ENCODE measurements around the gene ARL8B.

The ARL8B gene

DNA sequence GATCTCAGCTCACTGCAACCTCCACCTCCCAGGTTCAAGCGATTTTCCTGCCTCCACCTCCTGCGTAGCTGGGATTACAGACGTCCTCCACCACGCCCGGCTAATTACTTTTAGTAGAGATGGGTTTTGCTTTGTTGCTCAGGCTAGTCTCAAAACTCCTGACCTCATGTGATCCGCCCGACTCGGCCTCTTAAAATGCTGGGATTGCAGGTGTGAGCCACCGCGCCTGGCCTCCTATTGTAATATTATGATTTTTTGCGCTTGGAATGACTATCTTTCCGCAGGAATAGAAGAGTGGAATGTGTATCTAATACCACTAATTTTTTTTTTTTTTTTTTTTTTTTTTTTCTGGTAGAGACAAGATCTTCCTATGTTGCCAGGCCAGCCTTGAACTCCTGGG, 1.8 kb downstream of the ARL8B start:
- H3K27ac Mint-ChIP-seq = peak overlapping the region; percentile 20
- peak overlapping the region; percentile 25 for H3K4me3 Mint-ChIP-seq
- no peaks in the 10 kb centered on the region for H3K9me3 Mint-ChIP-seq
- CTCF ChIA-PET = interaction anchor here (1.2 to 2.2 kb wide), 5 partner anchors 9 to 72 kb away, joined by 3 to 8 read pairs (median 4); no protein-coding TSS in a partner anchor
- DNase-seq = no peak
- peaks cover 10% of the 10 kb centered on the region for H3K36me3 Mint-ChIP-seq
- H3K27me3 Mint-ChIP-seq = no peaks in the 10 kb centered on the region
- peaks cover 34% of the 10 kb centered on the region for H3K4me1 Mint-ChIP-seq

DNA sequence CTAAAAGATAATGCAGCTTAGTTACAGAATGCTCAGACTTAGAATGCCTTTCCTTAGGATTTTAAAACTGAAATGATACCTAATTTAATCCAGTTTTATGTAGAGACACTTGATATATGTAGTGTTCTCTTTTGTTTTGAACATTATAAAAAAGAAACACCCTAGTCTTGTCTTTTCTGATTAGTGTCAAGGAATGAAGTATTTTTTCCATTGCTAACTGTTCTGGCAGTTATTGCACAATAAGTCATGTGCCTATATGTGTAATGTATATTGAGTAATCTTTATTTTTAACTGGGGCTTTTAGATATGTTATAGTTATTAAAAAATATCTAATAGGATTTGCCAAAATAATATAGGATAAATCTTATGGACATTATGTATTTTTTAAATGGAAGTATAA, 4.5 kb downstream of the ARL8B start:
- CTCF ChIA-PET = interaction anchor here (1.3 kb wide), 1 partner anchor 11 kb away, joined by 3 read pairs; no protein-coding TSS in a partner anchor
- Mint-ChIP-seq H3K36me3 (peaks cover 12% of the 10 kb centered on the region), H3K4me1 (peaks cover 34% of the 10 kb centered on the region), H3K9me3 (no peaks in the 10 kb centered on the region), H3K4me3 (no peak overlapping the region), H3K27ac (no peak overlapping the region), H3K27me3 (no peaks in the 10 kb centered on the region)
- DNase-seq = no peak

DNA sequence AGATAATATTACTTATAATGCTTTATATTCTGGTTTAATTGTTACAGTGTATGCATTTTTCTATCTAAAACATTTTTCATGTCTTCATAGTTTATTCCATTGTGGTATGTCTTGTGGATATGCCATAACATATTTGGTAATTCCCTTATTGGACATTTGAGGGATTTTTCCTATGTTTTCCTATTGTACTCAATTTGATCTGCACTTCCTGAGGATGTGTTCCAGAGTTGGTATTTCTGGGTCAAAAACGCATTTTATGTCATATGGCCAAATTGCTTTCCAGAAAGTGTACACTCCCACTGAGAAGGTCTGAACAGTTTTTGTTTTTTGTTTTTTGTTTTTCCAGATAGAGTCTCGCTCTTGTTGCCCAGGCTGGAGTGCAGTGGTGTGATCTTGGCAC, 6.8 kb downstream of the ARL8B start:
- CTCF ChIA-PET = no interaction called here
- H3K9me3 Mint-ChIP-seq = no peaks in the 10 kb centered on the region
- DNase-seq = no peak
- H3K27ac Mint-ChIP-seq = no peak overlapping the region
- peaks cover 10% of the 10 kb centered on the region for H3K36me3 Mint-ChIP-seq
- peaks cover 35% of the 10 kb centered on the region for H3K4me1 Mint-ChIP-seq
- no peaks in the 10 kb centered on the region for H3K27me3 Mint-ChIP-seq
- H3K4me3 Mint-ChIP-seq = no peak overlapping the region

DNA sequence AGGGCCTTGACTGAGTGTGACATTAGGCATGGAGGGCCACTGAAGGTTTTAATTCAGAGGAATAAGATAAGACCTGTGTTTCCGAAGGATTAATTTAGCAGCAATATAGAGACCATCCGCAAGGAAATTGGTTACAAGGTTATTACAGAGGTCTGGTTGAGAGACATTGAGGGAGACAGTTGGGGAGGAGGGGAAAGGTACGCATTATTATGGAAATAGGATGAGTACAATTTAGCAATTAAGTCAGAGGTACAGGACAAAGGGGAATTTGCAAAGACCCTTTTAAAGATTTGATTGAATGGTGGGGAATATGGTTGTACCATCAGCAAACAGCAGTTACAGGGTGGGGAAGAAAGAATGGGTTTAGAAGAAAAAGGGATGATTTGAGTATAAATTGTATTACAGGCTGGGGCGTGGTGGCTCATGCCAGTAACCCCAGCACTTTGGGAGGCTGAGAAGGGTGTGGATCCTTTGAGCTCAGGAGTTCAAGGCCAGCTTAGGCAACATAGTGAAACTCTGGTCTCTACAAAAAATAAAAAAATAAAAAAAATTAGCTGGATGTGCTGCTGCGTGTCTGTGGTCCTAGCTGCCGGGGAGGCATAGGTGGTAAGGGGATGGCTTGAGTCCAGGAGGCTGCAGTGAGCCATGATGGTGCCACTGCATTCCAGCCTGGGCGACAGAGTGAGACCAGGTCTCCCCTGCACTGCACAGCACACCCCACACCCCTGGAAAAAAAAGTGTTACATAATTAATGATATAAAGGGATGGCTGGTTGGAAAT, 11.3 kb downstream of the ARL8B start:
- CTCF ChIA-PET = interaction anchor here (1.0 kb wide), 2 partner anchors 9 to 10 kb away, joined by 3 read pairs; no protein-coding TSS in a partner anchor
- no peak overlapping the region for H3K4me3 Mint-ChIP-seq
- no peaks in the 10 kb centered on the region for H3K9me3 Mint-ChIP-seq
- H3K4me1 Mint-ChIP-seq = peaks cover 34% of the 10 kb centered on the region
- H3K27me3 Mint-ChIP-seq = no peaks in the 10 kb centered on the region
- peaks cover 2% of the 10 kb centered on the region for H3K36me3 Mint-ChIP-seq
- no peak for DNase-seq
- H3K27ac Mint-ChIP-seq = peak overlapping the region; percentile 31

GRCh38 chr3:5134019-5134391, 11.9 kb downstream of the ARL8B start:
- Mint-ChIP-seq H3K27me3 (no peaks in the 10 kb centered on the region), H3K9me3 (no peaks in the 10 kb centered on the region), H3K4me1 (peaks cover 34% of the 10 kb centered on the region), H3K27ac (peak overlapping the region; percentile 19), H3K36me3 (peaks cover 2% of the 10 kb centered on the region), H3K4me3 (no peak overlapping the region)
- no peak for DNase-seq
- CTCF ChIA-PET = interaction anchor here (1.0 kb wide), 1 partner anchor 11 kb away, joined by 3 read pairs; no protein-coding TSS in a partner anchor

DNA sequence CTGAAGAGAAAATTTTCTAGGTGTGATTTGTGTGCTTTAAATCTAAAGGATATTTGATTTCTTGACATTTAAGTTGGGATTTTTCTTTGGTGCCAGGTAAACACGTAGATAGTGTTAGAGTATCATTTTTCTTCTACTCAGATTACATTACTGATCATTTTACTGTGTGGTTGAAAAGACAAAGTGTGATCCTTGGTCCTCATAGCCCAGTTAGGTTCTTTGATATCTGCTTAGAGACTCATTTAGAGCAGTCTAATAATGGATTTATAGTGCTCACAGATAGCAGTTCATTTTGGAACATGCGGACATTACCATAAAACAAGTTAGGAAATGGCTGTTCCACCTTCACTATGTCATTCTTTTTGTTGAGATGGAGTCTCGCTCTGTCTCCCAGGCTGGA, 12.4 kb downstream of the ARL8B start:
- H3K27ac Mint-ChIP-seq = peak overlapping the region; percentile 19
- no peak overlapping the region for H3K4me3 Mint-ChIP-seq
- peaks cover 38% of the 10 kb centered on the region for H3K4me1 Mint-ChIP-seq
- no peak for DNase-seq
- H3K36me3 Mint-ChIP-seq = peaks cover 2% of the 10 kb centered on the region
- no peaks in the 10 kb centered on the region for H3K9me3 Mint-ChIP-seq
- no peaks in the 10 kb centered on the region for H3K27me3 Mint-ChIP-seq
- CTCF ChIA-PET = no interaction called here

- H3K27ac Mint-ChIP-seq = peak overlapping the region; percentile 24
- DNase-seq = peak; percentile 38
- H3K36me3 Mint-ChIP-seq = peaks cover 7% of the 10 kb centered on the region
- no peaks in the 10 kb centered on the region for H3K27me3 Mint-ChIP-seq
- no peak overlapping the region for H3K4me3 Mint-ChIP-seq
- H3K9me3 Mint-ChIP-seq = no peaks in the 10 kb centered on the region
- CTCF ChIA-PET = interaction anchor here (0.7 to 1.6 kb wide), 10 partner anchors 9 to 160 kb away, joined by 3 to 5 read pairs (median 3); no protein-coding TSS in a partner anchor
- peaks cover 40% of the 10 kb centered on the region for H3K4me1 Mint-ChIP-seq
These were observed 14.3 kb downstream of the ARL8B start for GRCh38 chr3:5136211-5136918.

DNA sequence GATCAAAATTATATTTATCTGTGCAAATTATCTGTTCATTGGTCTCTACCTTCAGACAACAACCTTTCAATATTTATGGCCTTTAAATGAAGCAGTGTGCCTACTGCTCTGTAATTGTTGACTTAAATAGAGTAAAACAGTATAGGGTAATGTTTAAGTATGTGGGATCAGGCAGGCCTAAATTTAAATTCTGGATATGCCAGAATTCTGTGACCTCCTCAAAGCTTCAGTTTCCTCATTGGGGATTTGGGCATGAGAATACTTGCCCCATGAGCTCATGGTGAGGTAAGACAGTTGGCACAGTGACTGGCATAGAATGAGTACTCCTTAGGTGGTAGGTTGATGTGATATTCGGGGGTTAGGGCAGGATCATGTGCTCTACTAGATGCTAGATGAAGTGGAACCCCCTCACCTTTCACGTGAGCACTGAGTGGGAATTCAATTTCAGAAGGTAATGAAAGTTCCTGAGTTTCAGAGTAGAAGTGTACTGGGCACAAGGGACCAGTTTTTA, 14.9 kb downstream of the ARL8B start:
- no peak for DNase-seq
- peaks cover 40% of the 10 kb centered on the region for H3K4me1 Mint-ChIP-seq
- H3K9me3 Mint-ChIP-seq = no peaks in the 10 kb centered on the region
- peaks cover 8% of the 10 kb centered on the region for H3K36me3 Mint-ChIP-seq
- H3K27me3 Mint-ChIP-seq = no peaks in the 10 kb centered on the region
- CTCF ChIA-PET = interaction anchor here (0.6 to 1.6 kb wide), 10 partner anchors 8 to 1056 kb away, joined by 3 to 5 read pairs (median 3); no protein-coding TSS in a partner anchor
- no peak overlapping the region for H3K4me3 Mint-ChIP-seq
- no peak overlapping the region for H3K27ac Mint-ChIP-seq

DNA sequence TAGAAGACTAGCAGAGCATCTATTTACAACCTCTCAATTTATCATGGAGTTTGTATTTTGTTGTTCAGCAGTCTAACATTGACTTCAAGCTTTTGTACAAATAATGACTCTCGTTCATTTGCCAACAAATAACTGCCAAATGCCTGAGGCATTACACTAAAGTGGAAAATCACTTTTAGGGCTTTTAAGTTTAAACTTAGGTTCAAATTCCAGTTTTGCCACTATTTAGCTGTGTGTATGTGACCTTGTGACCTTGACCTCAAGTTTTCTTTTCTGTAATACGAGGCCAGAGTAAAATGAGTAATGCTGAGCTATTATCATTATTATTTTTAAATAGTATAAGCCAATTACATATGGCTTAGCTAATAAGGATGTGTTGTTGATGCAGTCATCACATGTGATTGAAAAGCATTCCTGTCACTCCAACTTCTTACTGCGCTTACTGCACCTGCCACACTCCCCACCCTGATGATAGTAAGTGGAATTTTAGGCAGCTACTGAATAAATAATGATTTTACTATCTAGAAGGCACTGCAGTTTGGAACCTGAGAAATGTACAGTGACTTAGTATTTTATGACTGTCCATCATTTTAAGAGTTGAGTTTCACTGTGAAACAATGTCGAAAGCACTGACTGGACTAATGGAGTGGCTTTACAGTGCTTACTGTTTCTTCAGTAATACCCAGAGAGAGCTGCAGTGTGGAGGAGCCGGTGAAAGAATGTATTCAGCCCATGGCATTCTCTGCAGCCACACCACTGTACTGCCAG, 16.3 kb downstream of the ARL8B start:
- DNase-seq = no peak
- peaks cover 14% of the 10 kb centered on the region for H3K36me3 Mint-ChIP-seq
- no peak overlapping the region for H3K4me3 Mint-ChIP-seq
- H3K9me3 Mint-ChIP-seq = no peaks in the 10 kb centered on the region
- peaks cover 28% of the 10 kb centered on the region for H3K4me1 Mint-ChIP-seq
- no peaks in the 10 kb centered on the region for H3K27me3 Mint-ChIP-seq
- CTCF ChIA-PET = interaction anchor here (1.1 to 1.2 kb wide), 3 partner anchors 13 to 56 kb away, joined by 3 to 4 read pairs (median 3); no protein-coding TSS in a partner anchor
- H3K27ac Mint-ChIP-seq = no peak overlapping the region

DNA sequence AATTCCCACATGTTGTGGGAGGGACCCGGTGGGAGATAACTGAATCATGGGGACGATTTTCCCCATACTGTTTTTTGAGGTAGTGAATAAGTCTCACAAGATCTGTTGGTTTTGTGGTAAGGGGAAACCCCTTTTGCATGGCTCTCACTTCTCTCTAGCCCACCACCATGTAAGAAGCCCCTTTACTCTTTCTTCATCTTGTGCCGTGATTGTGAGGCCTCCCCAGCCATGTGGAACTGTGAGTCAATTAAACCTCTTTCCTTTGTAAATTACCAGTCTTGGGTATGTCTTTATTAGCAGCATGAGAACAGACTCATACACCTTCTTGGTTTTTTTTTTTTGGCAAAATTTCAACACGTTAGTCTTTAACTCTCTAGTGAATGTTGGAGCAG, 18.1 kb downstream of the ARL8B start:
- H3K36me3 Mint-ChIP-seq = peaks cover 28% of the 10 kb centered on the region
- peaks cover 23% of the 10 kb centered on the region for H3K4me1 Mint-ChIP-seq
- no peak overlapping the region for H3K27ac Mint-ChIP-seq
- peaks cover under 1% of the 10 kb centered on the region for H3K9me3 Mint-ChIP-seq
- no peak for DNase-seq
- no peaks in the 10 kb centered on the region for H3K27me3 Mint-ChIP-seq
- H3K4me3 Mint-ChIP-seq = no peak overlapping the region
- CTCF ChIA-PET = interaction anchor here (1.1 kb wide), 1 partner anchor 17 kb away, joined by 3 read pairs; no protein-coding TSS in a partner anchor

- H3K27me3 Mint-ChIP-seq = no peaks in the 10 kb centered on the region
- no peak for DNase-seq
- peaks cover 23% of the 10 kb centered on the region for H3K4me1 Mint-ChIP-seq
- no peak overlapping the region for H3K27ac Mint-ChIP-seq
- H3K9me3 Mint-ChIP-seq = peaks cover 6% of the 10 kb centered on the region
- peaks cover 34% of the 10 kb centered on the region for H3K36me3 Mint-ChIP-seq
- H3K4me3 Mint-ChIP-seq = no peak overlapping the region
- CTCF ChIA-PET = interaction anchor here (1.1 kb wide), 1 partner anchor 18 kb away, joined by 3 read pairs; no protein-coding TSS in a partner anchor
These were observed 18.7 kb downstream of the ARL8B start for GRCh38 chr3:5140839-5141238.

DNA sequence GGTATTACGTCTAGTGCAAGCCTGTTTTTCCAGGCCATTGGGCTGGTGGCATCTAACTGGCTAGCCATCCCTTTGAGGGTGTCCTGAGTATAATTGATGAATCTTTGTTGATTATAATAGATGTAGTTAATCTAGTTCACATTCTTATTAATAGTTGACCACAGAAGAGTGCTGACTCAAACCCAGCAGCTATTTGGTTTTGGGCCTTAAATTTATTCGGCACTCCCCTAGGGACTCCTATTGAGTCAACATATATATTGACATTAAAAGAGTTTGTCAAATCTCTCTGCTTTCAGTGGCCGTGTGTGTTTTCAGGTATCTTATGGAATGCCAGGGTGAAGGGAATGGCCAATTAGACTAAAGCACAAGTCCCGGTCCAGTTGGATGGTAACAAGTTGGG, 19.7 kb downstream of the ARL8B start:
- no peak overlapping the region for H3K27ac Mint-ChIP-seq
- H3K9me3 Mint-ChIP-seq = peaks cover 15% of the 10 kb centered on the region
- peaks cover 43% of the 10 kb centered on the region for H3K36me3 Mint-ChIP-seq
- peaks cover 16% of the 10 kb centered on the region for H3K4me1 Mint-ChIP-seq
- CTCF ChIA-PET = no interaction called here
- no peak for DNase-seq
- no peaks in the 10 kb centered on the region for H3K27me3 Mint-ChIP-seq
- no peak overlapping the region for H3K4me3 Mint-ChIP-seq

GRCh38 chr3:5143464-5143863, 21.4 kb downstream of the ARL8B start:
- H3K27ac Mint-ChIP-seq = no peak overlapping the region
- peaks cover 8% of the 10 kb centered on the region for H3K4me1 Mint-ChIP-seq
- H3K27me3 Mint-ChIP-seq = no peaks in the 10 kb centered on the region
- H3K9me3 Mint-ChIP-seq = peaks cover 24% of the 10 kb centered on the region
- H3K36me3 Mint-ChIP-seq = peaks cover 60% of the 10 kb centered on the region
- CTCF ChIA-PET = interaction anchor here (0.6 kb wide), 1 partner anchor 380 kb away, joined by 3 read pairs; no protein-coding TSS in a partner anchor
- DNase-seq = no peak
- H3K4me3 Mint-ChIP-seq = no peak overlapping the region
